Choroid plexus epithelial cell (primary cell): ENCODE results near the gene KLF13.

ENCODE experiments used
- DNase-seq: peaks from one replicate; pipeline ENCODE4 v3.0.0-alpha.2; 2010; ENCODE audit warnings: low read depth
- H3K4me3 ChIP-seq: 2 replicates; pipeline ENCODE4 v1.5.1; 2011; ENCODE audit warnings: low read depth, mild to moderate bottlenecking, control low read depth, low read length, moderate library complexity
- TF ChIP-seq, protein P1 (sequence below): conservative IDR thresholded peaks from 2 replicates; pipeline ENCODE4 v1.5.1; 2011; ENCODE audit warnings: low read depth, mild to moderate bottlenecking, control low read depth, inconsistent platforms, low read length, moderate library complexity

KLF13 gene

DNA sequence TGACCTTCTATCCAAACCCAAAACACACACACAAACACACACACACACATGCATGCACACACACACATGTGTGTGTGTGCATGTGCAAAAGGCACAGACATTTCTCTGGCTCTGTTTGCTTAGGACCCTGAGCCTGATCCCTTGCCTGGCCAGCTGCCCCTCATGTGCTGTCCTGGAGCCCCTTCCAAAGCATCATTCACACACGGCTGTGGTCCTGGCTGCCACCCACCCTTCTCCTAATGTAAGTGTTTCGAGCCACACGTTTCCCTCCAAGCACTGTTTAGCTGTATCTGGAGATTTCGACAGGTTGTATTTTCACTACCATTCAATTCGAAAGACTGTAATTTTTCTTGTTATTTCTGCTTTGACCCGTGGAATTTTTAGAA, 45.8 kb upstream of the KLF13 start:
- no peak overlapping the region for H3K4me3 ChIP-seq
- TF ChIP-seq, protein P1, sequence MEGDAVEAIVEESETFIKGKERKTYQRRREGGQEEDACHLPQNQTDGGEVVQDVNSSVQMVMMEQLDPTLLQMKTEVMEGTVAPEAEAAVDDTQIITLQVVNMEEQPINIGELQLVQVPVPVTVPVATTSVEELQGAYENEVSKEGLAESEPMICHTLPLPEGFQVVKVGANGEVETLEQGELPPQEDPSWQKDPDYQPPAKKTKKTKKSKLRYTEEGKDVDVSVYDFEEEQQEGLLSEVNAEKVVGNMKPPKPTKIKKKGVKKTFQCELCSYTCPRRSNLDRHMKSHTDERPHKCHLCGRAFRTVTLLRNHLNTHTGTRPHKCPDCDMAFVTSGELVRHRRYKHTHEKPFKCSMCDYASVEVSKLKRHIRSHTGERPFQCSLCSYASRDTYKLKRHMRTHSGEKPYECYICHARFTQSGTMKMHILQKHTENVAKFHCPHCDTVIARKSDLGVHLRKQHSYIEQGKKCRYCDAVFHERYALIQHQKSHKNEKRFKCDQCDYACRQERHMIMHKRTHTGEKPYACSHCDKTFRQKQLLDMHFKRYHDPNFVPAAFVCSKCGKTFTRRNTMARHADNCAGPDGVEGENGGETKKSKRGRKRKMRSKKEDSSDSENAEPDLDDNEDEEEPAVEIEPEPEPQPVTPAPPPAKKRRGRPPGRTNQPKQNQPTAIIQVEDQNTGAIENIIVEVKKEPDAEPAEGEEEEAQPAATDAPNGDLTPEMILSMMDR: no peak

DNA sequence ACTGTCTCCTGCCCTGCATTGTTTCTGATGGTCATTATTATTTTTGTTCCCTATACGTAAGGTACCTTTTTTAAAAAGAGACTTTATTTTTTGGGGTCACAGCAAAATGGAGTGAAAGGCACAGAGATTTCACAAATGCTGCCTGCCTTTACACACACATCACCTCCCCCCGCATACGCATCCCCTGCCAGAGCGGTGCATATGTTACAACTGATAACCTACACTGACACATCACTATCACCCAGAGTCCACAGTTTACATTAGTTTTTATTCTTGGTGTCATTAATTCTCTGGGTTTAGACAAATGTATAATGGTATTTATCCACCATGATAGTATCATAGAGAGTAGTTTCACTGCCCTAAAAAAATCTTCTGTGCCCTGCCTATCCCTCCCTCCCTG, 43.6 kb upstream of the KLF13 start:
- H3K4me3 ChIP-seq: no peak overlapping the region
- TF ChIP-seq, protein P1: no peak
- DNase-seq: no peak

More for the DNA sequence above, 45.8 kb upstream of the KLF13 start:
- no peak for DNase-seq

DNA sequence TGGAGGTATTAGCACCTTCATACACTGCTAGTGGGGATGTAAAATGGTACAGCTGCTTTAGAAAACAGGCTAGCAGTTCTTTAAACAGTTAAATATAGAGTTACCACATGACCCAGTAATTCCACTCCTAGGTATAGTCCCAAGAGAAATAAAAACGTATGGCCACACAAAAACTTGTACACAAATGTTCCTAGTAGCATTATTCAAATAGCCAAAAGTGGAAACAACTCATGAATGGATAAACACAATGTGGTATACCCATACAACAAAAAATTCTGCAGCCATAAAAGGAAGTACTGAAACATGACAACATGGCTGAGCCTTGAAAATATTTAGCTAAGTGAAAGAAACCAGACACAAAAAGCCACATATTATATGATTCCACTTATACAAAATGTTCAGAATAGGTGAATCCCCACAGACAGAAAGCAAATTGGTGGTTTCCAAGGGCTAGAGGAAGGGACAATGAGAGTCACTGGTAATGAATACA, 40.8 kb upstream of the KLF13 start:
- no peak for DNase-seq
- TF ChIP-seq, protein P1: no peak
- H3K4me3 ChIP-seq: no peak overlapping the region

DNA sequence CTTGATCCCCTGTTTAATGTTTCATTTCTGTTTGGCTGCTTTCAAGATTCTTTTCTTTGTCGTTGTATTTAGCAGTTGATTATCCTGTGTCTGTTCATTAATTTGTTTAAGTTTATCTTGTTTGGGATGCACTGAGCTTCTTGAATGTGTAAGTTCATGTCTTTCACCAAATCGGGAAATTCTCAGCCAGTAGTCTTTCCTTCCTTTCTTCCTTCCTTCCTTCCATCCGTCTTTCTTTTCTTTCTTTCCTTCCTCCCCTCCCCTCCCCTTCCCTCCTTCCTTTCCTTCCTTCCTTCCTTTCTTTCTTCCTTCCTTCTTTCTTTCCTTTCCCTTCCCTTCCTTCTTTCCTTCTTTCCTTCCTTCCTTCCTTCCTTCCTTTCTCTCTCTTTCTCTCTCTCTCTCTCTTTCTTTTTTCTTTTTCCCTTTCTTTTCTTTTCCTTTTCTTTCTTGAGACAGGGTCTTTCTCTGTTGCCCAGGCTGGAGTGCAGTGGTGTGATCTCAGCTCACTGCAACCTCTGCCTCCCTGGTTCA, 35.5 kb upstream of the KLF13 start:
- H3K4me3 ChIP-seq: no peak overlapping the region
- DNase-seq: no peak
- TF ChIP-seq, protein P1: no peak

DNA sequence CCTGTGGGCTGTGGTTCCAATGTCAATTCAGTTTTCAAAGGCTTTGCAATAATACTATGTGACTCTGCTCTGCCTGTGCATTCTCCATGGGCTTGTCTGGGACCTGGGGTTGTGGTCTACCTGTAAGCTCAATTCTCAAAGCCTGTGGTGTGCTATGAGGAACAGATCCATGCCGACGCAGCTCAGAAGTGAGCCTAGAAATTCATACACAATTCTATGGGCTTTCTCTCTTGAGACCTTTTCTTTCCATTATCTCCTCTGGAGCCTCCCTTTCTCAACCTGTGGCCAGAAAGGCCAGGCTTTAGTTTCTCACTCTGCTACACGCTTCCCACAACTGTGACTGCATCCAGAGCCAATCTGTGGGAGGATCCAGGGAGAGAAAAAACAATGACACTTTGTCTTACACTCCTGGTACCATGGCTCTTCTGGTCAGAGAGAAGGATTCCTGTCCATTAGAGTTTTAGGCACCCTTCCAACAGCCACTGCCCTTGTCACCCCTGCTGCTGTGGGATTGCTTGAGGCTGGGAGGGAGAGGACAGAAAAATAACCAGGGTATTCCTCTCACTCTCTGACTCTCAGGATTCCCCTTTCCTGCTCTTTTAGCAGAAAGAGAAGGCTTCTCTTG, 34.1 kb upstream of the KLF13 start:
- TF ChIP-seq, protein P1: no peak
- no peak overlapping the region for H3K4me3 ChIP-seq
- no peak for DNase-seq

DNA sequence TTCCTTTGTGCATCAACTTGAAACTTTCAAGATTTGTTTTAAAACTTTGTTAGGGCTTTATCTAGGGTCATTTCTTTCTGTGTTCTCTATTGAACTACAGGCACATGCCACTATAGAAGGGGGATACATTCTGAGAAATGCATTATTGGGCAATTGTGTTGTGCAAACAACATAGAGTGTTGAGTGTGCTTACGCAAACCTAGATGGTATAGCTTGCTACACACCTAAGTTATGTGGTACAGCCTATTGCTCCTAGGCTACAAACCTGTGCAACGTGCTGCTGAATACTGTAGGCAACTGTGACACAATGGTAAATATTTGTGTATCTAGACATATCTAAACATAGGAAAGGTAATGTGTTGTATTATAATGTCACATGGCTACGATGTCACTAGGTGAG, 33.0 kb upstream of the KLF13 start:
- TF ChIP-seq, protein P1: no peak
- DNase-seq: no peak
- H3K4me3 ChIP-seq: no peak overlapping the region

DNA sequence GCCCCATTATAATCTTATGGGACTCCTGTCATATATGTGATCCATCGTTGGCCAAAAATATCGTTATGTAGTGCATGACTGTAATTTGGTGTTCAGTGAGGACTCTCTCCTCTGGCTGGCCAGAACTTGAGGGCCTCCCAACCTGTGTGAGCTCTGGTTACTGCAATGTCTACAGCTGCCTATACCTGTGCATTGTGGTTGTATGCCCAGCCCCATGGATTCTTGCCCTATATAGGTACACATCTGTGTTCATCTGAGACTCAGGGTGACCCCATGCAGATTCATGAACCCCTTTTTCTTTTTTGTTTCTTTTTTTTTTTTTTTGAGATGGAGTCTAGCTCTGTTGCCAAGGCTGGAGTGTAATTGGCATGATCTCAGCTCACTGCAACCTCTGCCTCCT, 32.6 kb upstream of the KLF13 start:
- TF ChIP-seq, protein P1: no peak
- H3K4me3 ChIP-seq: no peak overlapping the region
- no peak for DNase-seq
